WTC11 (cell line): Measurements from ENCODE around the gene STK26.

ENCODE experiments used
- FOXP1 ChIP-seq: sonication (generic); formaldehyde crosslinking; IDR thresholded peaks from 2 replicates; pipeline ENCODE4 v1.8.0; 2022; ENCODE audit warnings: missing genetic modification reagents, mild to moderate bottlenecking, moderate library complexity, borderline replicate concordance
- TF ChIP-seq, protein P1 (sequence below): sonication (generic); formaldehyde crosslinking; IDR thresholded peaks from 2 replicates; pipeline ENCODE4 v1.8.0; 2022; ENCODE audit warnings: mild to moderate bottlenecking, missing genetic modification reagents

DNA sequence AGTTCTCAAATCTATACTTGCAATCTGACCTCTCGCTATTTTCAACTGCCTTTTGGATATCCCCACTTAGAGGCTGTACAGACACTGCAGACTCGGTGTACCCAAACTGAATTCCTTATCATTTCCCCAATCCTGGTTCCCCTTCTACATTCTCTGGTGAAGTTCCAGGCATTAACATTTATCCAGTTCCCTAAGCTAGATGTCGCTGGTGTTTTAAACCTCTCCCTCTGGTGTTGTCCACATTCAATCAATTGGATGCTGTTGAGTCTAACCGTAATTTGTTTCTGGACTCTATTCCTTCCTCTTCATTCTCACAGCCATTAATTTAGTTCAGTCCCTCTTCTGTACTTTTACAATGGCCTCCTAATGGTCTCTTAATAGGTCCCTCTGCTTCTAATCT lies 7.2 kb upstream of the STK26 start:
- TF ChIP-seq, protein P1, sequence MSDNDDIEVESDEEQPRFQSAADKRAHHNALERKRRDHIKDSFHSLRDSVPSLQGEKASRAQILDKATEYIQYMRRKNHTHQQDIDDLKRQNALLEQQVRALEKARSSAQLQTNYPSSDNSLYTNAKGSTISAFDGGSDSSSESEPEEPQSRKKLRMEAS = no peak
- TF ChIP-seq FOXP1 = no peak
